GM19193 (cell line): ENCODE measurements around the gene EVC.

ENCODE experiments used
- POLR2A ChIP-seq: IDR thresholded peaks from 4 replicates; pipeline ENCODE4 v1.6.1; 2011; ENCODE audit not compliant: insufficient read depth, insufficient read length; ENCODE audit errors: extremely low read depth

Gene EVC

DNA sequence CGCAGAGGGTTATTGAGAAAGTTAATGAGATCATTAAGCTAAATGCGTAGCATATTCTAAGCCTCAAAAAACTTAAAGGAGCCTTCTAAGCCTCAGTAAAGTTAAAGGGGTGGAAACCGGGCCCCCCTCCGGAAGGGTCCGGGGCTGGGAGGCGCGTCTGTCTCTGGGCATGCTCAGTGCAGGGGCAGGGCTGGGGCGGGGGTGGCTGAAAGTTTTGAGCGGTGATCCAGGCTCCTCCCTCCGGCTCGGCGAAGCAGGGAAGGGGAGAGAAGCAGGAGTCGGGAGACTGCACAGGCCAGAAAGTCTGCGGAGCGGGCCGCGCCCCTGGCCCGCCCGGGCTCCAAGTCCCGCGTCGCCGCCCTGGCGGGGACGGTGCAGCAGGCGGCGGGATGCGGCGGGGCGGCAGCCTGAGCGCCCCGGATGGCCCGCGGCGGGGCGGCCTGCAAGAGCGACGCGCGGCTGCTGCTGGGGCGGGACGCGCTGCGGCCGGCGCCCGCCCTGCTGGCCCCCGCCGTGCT lies at the start of gene EVC:
TSS of gene EVC (plus strand) at position 241 of the 518 bp plus-strand sequence. CDS start at position 421, 180 bp downstream.
- no peak for TF ChIP-seq POLR2A

DNA sequence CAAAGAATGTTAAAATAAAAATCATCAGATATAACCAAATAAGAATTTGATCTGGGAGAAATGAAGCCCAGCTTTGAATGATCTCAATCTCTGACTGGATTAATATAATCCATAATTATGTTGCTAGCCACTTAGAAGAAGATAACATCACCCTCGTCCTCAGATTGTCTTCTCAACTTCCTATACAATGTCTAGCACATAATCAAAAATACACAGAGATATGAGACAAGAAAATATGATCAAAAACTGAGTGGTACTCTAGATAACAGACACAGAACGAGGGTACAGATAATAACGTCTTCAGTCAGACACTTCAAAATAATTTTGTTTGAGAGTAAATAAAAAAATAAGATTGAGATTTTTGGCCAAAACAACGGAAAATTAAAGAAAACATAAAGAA lies 49.8 kb upstream of the EVC start:
- TF ChIP-seq POLR2A = no peak

DNA sequence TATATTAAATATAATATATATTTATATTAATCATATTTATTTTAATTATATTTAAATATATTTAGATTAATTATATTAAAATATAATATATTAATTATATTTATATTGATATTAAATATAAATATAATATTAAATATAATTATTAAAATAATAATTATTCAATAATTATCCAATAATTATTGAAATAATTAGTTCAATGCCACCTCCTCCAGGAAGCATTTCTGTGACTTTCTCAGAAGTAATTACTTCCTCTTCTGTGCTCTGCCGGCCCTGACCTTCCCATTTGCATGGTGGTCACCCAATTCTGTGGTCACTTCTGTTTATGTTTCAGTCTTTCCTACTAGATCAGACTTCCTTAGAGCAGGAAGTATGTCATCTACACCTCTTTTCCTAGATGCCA lies 48.4 kb upstream of the EVC start:
- TF ChIP-seq POLR2A = no peak

DNA sequence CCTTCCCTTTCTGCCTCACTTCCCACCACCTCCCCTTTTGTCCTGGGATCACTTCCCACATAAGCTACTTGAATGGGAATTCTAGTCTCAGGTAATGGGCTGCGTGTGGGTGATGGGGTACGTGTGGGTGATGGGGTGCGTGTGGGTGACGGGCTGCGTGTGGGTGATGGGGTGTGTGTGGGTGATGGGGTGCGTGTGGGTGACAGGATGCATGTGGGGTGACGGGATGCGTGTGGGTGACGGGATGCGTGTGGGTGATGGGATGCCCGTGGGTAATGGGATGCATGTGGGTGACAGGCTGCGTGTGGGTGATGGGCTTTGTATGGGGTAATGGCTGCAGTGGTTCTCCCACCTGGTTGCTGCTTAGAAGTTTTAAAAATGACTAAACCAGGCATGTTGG lies 46.2 kb upstream of the EVC start:
- TF ChIP-seq POLR2A = no peak

DNA sequence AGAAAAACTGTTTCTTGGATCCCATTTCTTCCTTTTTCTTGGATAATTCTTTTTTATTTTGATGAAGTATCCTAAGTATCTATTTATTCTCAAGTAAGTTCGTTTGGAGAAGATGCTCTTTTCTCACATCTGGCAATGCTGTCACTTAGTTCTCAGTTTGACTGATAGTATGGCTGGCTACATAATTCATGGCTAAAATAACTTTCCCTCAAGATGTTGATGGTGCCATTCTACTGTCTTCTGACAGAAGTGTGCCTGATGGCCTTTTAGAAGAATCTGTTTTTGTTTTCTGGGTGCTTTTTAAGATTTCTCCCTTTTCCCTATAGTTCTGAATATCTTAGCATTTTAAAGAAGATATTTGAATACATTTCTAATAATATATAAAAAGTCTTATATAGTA lies 44.3 kb upstream of the EVC start:
- no peak for TF ChIP-seq POLR2A

DNA sequence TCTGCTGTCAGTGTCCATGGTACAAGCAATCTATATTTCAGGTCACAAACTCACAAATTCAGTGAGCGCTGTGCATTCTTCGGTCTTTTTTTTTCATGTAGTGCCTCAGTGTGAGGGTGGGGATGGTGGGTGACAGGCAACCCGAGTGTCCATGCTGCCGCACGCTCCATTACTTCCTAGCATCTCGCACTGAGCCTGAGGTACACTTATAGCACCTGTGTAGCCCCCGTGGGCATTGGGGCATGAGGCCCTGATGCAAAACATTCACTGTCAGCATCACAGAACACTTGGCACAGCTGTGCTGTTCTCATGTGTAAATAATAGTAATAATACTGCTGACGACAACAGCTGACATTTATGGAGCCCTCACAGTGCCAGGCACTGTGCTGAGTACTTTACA lies 34.2 kb upstream of the EVC start:
- TF ChIP-seq POLR2A = no peak

DNA sequence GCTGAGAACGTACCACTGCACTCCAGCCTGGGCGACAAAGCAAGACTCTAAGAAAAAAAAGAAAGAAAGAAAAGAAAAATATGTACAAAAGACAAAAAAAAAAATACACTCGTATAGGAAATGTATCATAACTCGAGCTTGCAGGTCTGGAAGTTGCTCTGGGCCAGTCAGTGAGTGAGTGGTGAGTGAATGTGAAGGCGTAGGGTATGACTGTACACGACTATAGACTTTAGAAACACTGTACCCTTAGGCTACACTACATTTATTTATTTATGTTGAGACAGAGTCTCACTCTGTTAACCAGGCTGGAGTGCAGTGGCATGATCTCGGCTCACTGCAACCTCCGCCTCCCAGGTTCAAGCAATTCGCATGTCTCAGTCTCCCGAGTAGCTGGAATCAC lies 32.0 kb upstream of the EVC start:
- TF ChIP-seq POLR2A = no peak

DNA sequence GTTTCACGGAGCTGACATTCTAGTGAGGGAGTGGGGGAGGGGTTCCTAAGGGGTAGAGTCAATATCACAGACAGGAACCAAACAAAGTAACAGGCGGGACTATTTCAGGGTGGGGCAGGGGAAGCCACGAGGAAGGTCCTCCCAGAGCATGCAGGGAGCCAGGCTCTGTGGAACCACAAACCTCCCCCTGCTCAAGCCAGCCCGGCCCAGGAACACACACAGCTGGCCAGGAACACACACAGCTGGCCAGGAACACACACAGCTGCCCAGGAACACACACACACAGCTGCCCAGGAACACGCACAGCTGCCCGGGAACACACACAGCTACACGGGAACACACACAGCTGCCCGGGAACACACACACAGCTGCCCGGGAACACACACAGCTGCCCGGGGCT lies 27.4 kb upstream of the EVC start:
- TF ChIP-seq POLR2A = no peak

DNA sequence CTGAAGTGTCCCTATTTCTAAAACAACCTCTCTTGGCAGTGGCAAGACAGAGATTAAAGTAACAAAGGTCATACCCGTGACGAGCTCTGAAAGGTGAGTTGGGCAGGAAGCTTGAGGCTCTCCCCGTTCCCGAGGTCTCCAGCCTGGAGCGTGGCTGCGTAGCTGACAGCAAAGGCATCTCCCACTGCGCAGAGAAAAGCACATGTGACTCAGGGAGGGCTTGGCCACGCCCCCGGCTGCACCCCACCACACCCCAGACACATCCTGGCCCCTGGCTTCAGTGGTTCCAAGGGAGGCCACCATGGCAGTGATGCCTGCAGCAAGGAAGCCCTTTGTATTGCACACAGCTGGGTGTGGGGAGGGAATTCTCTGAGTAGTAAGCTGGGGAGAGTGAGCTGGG lies 25.7 kb upstream of the EVC start:
- TF ChIP-seq POLR2A = no peak

DNA sequence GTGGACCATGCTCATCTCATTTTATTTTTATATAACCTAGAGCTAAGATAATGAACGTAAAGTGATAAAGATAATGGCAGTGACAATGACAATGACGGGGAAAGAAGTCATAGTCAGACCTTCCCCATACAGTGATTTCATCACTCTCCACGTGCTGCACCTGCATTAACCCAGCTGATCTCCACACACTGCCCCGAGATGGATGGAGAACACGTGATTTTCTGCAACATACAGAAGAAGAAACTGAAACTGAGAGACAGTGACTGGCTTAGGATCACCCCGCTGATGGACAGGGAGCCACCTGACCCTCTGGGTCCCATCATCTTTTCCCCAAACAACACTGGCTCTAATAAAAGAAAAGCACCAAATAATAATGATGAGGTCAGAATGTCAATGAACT lies 24.7 kb upstream of the EVC start:
- no peak for TF ChIP-seq POLR2A

DNA sequence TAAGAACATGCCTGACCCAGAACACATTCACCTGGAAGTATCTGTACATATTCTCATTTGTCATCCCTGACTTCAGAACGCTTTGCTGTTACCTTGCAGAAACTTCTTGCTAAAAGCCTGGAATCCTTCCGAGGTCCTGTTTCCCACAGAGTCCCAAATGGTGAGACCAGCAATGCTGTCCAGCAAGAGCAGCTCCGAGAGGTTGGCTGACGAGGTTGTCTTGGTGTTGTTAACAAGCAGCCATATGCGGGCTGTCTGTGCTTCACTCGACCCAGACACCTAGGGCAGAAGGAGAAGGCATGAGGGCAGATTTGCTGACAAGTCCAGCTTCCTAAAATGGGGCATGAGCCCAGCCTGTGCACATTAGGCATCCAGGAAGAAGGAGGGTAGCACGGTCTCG lies 21.9 kb upstream of the EVC start:
- TF ChIP-seq POLR2A = no peak

DNA sequence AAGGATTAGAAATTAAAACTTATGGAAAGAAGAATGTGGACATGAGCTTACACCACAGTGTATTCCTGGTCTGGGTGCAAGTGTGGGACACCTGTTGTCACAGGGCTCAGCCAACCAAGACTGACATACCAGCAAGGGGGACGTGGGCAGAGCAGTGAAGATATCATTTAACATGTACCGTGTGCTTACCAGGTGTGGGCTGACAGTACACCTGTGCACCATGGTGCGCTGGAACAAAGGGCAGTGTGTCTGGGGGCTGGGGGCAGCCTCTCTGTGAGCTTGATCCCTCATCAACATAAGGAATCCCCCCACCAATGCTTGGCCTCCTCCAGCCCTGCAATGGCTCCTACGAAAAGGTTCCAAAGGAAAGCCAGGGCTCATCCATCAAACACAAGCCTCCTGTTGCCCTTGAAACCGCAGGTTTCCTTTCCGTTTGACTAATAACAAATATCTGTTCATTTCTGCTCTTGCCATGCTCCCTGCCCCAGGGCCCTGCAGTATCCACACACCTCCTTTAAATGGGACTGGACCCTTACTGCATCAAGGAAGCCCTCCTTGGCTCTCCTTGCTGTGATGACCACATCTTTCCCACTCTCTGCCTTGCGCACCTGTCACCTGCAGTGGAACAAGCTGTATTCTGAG lies 19.4 kb upstream of the EVC start:
- no peak for TF ChIP-seq POLR2A

DNA sequence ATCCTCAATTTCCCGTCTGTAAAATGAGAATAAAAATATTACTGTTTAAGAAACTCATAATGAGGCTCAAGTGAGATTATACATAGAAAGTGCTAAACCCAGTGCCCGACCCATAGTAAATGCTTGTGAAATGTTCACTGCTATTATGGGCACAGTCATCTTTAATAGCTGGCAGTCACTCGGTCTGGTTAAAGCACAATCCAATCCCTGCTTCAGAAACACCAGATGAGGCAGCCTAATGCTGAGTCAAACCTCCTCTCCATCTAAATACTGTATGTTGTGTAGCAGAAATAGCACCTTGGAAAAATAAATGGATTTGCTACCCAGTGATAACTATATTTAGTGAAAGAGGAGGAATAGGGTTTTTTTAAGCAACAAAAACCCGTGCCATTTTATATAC lies 17.1 kb upstream of the EVC start:
- TF ChIP-seq POLR2A = no peak

DNA sequence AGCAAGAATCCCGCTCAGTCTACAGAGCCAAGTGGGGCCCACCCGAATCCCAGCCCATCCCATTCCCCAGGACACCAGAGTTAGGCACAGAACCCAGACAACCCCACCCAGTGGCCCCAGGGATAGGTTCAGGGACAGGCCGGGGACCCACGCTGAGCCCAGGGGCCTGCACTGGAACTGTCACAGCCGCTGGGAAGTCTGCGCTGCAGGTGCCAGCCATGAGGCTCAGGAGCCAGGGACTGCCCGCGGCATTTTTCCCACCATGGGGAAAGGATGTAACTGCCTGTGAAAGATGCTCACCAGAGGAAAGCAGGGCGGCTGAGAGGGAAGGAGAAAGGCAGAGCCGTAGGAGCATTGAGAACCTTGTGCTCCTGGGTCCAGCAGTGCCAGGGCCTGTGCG lies 14.7 kb upstream of the EVC start:
- no peak for TF ChIP-seq POLR2A

DNA sequence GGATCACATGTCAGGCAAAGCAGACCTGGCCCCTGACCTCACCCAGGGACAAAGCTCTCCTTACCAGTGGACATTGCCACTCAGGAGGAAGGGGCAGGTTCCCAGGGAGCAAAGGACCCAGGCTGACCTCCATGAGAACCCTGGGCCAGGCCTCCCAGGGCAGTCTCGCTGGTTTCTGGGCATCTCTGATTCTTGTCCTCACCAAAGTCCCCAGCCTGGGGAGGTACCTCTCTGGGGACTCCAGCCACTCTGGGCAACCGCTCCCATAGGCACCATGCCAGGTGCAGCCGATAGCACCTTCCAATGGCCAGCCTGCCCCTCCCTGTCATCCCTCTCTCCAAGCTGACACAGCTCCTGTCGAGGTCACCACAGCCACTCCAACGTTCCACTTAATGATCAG lies 10.5 kb upstream of the EVC start:
- TF ChIP-seq POLR2A = no peak

DNA sequence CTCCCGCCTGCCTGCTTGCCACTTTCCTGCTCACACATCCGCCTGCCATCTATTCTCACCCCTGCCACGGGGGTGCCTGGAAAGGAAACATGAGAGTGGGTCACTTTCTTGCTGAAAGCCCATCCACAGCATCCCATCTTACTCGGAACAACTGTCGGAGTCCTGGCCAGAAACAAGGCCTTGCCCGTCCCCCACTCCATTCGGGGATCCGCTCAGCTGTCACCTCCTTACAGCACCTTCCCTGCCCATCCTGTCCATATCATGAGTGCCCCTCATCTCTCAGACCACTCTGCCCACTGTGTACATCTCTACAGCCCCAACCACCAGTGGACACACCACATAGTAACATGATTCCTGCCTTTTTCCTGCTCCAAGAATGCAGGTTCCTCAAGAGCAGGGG lies 9.0 kb upstream of the EVC start:
- TF ChIP-seq POLR2A = no peak

DNA sequence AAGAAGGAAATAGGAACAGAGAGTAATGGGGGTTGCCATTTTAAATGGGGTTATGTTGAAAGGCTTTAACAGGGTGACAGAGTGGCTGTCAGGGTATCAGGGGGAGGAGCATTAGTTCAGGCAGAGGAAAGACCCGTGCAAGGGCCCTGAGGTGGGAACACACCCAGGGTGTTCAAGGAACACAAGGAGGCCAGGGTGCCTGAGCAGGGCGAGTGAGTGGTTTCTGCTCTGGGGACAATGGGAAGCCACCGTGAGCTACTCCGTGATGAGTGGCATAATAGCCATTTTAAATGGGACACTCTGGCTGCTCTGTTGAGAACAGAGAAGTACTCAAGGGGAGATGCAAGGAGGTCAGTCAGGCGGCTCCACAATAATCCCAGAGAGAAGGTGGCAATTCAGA lies 7.2 kb upstream of the EVC start:
- no peak for TF ChIP-seq POLR2A
